ENCODE results near the gene SLC35D2.

SLC35D2 gene

GRCh38 chr9:96343515-96344360 lies 39.8 kb downstream of the SLC35D2 start:
- TF ChIP-seq CTCF (IDR thresholded peaks at IDR 0.05; ENCODE audit: control extremely low read depth, extremely low read depth, low read depth, missing control alignments): no peak
- no peak for DNase-seq (ENCODE audit: extremely low spot score)
- ChIA-PET POLR2A (no interaction called here), CTCF (interaction anchor here (0.8 to 2.2 kb wide), 4 partner anchors 10 to 51 kb away, joined by 3 to 10 read pairs (median 4); no protein-coding TSS in a partner anchor)

- ChIA-PET CTCF (interaction anchor here (0.8 to 2.2 kb wide), 5 partner anchors 11 to 50 kb away, joined by 3 to 10 read pairs (median 4); partner anchors contain the start of gene SLC35D2), POLR2A (no interaction called here)
- no peak for TF ChIP-seq CTCF (IDR thresholded peaks at IDR 0.05; ENCODE audit: control extremely low read depth, extremely low read depth, low read depth, missing control alignments)
- DNase-seq (ENCODE audit: extremely low spot score): no peak
Measured at GRCh38 chr9:96342571-96343245, 40.8 kb downstream of the SLC35D2 start.

GRCh38 chr9:96340707-96341106 lies 42.8 kb downstream of the SLC35D2 start:
- DNase-seq (ENCODE audit: extremely low spot score): no peak
- POLR2A ChIA-PET: no interaction called here
- CTCF ChIA-PET: no interaction called here
- TF ChIP-seq CTCF (IDR thresholded peaks at IDR 0.05; ENCODE audit: control extremely low read depth, extremely low read depth, low read depth, missing control alignments): no peak

- ChIA-PET CTCF (interaction anchor here (1.0 to 1.3 kb wide), 2 partner anchors 9 to 11 kb away, joined by 3 to 4 read pairs; no protein-coding TSS in a partner anchor), POLR2A (no interaction called here)
- no peak for TF ChIP-seq CTCF (IDR thresholded peaks at IDR 0.05; ENCODE audit: control extremely low read depth, extremely low read depth, low read depth, missing control alignments)
- no peak for DNase-seq (ENCODE audit: extremely low spot score)
Measured at GRCh38 chr9:96338299-96338698, 45.2 kb downstream of the SLC35D2 start.

GRCh38 chr9:96333958-96334357 lies 49.6 kb downstream of the SLC35D2 start:
- CTCF ChIA-PET: no interaction called here
- no peak for DNase-seq (ENCODE audit: extremely low spot score)
- TF ChIP-seq CTCF (IDR thresholded peaks at IDR 0.05; ENCODE audit: control extremely low read depth, extremely low read depth, low read depth, missing control alignments): no peak
- POLR2A ChIA-PET: no interaction called here

- no peak for DNase-seq (ENCODE audit: extremely low spot score)
- POLR2A ChIA-PET: no interaction called here
- CTCF ChIA-PET: interaction anchor here (1.0 kb wide), 1 partner anchor 15 kb away, joined by 5 read pairs; no protein-coding TSS in a partner anchor
- no peak for TF ChIP-seq CTCF (IDR thresholded peaks at IDR 0.05; ENCODE audit: control extremely low read depth, extremely low read depth, low read depth, missing control alignments)
Measured at GRCh38 chr9:96331236-96331947, 52.1 kb downstream of the SLC35D2 start.
